Measurements from ENCODE around the gene WSCD2.

The WSCD2 gene

GRCh38 chr12:108146035-108146893, 17.2 kb downstream of the WSCD2 start:
- Histone ChIP-seq H3K9me3 (ENCODE audit: low read length) (no peaks in the 10 kb centered on the region), H3K4me1 (ENCODE audit: insufficient read depth, low read length) (no peaks in the 10 kb centered on the region), H3K36me3 (ENCODE audit: insufficient read depth, low read length) (no peaks in the 10 kb centered on the region), H3K27me3 (ENCODE audit: control insufficient read depth in 1 of 2, insufficient read depth in 2 of 2, low read length in 2 of 2) (no peaks in the 10 kb centered on the region), H3K9ac (ENCODE audit: low read length) (no peak overlapping the region), H3K4me3 (ENCODE audit: low read depth in 1 of 2, low read length in 2 of 2) (no peak overlapping the region), H3K27ac (ENCODE audit: low read depth, low read length) (no peak overlapping the region)

- Histone ChIP-seq H3K9ac (ENCODE audit: low read length) (no peak overlapping the region), H3K9me3 (ENCODE audit: low read length) (no peaks in the 10 kb centered on the region), H3K4me3 (ENCODE audit: low read depth in 1 of 2, low read length in 2 of 2) (no peak overlapping the region), H3K27me3 (ENCODE audit: control insufficient read depth in 1 of 2, insufficient read depth in 2 of 2, low read length in 2 of 2) (no peaks in the 10 kb centered on the region), H3K27ac (ENCODE audit: low read depth, low read length) (no peak overlapping the region), H3K36me3 (ENCODE audit: insufficient read depth, low read length) (no peaks in the 10 kb centered on the region), H3K4me1 (ENCODE audit: insufficient read depth, low read length) (no peaks in the 10 kb centered on the region)
Observed at GRCh38 chr12:108147279-108147678, 18.2 kb downstream of the WSCD2 start.

DNA sequence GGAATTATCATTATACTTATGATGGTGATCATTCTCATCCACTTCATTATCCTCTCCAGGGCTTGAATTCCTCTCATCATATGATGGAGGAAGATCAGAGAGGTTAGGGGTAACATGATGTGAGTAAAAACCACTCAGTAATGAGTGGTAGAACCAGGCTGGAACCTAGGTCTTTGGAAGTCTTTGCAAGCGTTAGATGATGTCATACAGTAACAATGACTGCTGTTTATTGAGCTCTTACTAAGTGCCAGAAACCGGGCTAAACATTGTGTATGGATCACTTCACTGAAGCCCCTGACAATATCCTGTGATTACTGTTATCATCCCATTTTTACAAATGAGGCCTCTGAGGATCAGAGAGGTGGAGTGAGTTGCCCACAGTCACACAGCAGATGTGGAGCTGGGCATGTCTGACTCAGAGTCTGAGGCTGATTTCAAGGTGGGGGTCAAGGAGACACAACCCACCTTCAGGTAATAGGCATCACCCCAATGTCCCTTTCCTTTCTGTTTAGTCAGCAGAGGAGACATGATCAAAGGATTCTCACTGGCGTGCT, 19.5 kb downstream of the WSCD2 start:
- Histone ChIP-seq H3K36me3 (ENCODE audit: insufficient read depth, low read length) (no peaks in the 10 kb centered on the region), H3K27ac (ENCODE audit: low read depth, low read length) (no peak overlapping the region)

GRCh38 chr12:108150436-108150835, 21.3 kb downstream of the WSCD2 start:
- Histone ChIP-seq H3K27me3 (ENCODE audit: control insufficient read depth in 1 of 2, insufficient read depth in 2 of 2, low read length in 2 of 2) (no peaks in the 10 kb centered on the region), H3K9me3 (ENCODE audit: low read length) (no peaks in the 10 kb centered on the region), H3K9ac (ENCODE audit: low read length) (no peak overlapping the region), H3K27ac (ENCODE audit: low read depth, low read length) (no peak overlapping the region), H3K36me3 (ENCODE audit: insufficient read depth, low read length) (no peaks in the 10 kb centered on the region), H3K4me3 (ENCODE audit: low read depth in 1 of 2, low read length in 2 of 2) (no peak overlapping the region), H3K4me1 (ENCODE audit: insufficient read depth, low read length) (no peaks in the 10 kb centered on the region)

More for the DNA sequence above, 19.5 kb downstream of the WSCD2 start:
- H3K4me1 ChIP-seq (ENCODE audit: insufficient read depth, low read length) = no peaks in the 10 kb centered on the region
- H3K27me3 ChIP-seq (ENCODE audit: control insufficient read depth in 1 of 2, insufficient read depth in 2 of 2, low read length in 2 of 2) = no peaks in the 10 kb centered on the region
- H3K4me3 ChIP-seq (ENCODE audit: low read depth in 1 of 2, low read length in 2 of 2) = no peak overlapping the region
- no peaks in the 10 kb centered on the region for H3K9me3 ChIP-seq (ENCODE audit: low read length)
- no peak overlapping the region for H3K9ac ChIP-seq (ENCODE audit: low read length)

DNA sequence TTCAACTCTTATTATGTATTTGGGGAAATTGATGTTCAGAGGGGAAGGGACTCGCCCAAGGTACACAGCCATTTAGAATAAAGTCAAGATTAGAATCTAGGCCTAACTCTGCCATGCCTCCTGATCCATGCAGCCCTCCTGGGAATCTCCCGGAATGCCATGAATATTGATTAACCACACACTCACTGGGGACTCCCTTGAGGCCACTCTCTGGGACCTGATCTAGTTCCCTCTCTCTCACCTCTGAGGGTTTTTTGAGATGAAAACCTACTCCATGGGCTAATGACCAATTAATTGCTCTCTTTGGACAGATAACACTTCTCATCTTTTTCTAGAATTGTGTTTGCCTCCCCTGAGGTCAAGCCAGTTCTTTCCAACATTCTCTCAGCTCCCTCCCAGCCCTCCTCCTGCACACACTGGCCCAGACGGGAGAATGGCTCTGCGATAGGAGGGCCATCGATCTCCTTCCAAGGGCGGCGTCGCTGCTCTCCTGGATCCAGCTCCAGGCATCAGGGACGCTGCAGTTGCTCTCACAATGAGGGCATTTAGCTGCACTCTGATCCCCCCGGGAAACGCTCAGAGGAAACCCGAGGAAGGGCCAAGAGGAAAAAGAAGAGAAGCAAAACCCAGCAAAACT, 22.6 kb downstream of the WSCD2 start:
- Histone ChIP-seq H3K9me3 (ENCODE audit: low read length) (no peaks in the 10 kb centered on the region), H3K9ac (ENCODE audit: low read length) (no peak overlapping the region), H3K27ac (ENCODE audit: low read depth, low read length) (no peak overlapping the region), H3K4me3 (ENCODE audit: low read depth in 1 of 2, low read length in 2 of 2) (no peak overlapping the region), H3K36me3 (ENCODE audit: insufficient read depth, low read length) (no peaks in the 10 kb centered on the region), H3K4me1 (ENCODE audit: insufficient read depth, low read length) (no peaks in the 10 kb centered on the region), H3K27me3 (ENCODE audit: control insufficient read depth in 1 of 2, insufficient read depth in 2 of 2, low read length in 2 of 2) (no peaks in the 10 kb centered on the region)

DNA sequence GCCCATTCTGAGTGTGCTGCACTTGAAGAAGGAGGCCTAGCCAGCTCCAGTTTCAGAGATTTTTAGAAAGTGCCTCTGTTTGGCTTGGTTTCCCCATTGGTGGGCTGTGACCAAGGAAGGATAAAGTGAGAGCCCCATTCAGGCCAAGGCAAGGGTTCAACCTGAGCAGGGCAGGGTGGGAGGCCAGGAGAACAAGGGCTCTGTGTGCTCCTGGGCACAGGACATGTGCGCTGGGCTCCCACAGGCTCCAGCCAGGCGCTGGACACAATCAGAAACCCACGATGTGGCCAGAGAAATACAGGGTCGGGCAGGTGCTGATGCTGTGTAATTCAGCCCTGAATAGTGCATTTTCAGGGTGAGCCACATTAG, 23.1 kb downstream of the WSCD2 start:
- Histone ChIP-seq H3K36me3 (ENCODE audit: insufficient read depth, low read length) (no peaks in the 10 kb centered on the region), H3K27me3 (ENCODE audit: control insufficient read depth in 1 of 2, insufficient read depth in 2 of 2, low read length in 2 of 2) (no peaks in the 10 kb centered on the region), H3K4me3 (ENCODE audit: low read depth in 1 of 2, low read length in 2 of 2) (no peak overlapping the region), H3K4me1 (ENCODE audit: insufficient read depth, low read length) (no peaks in the 10 kb centered on the region), H3K27ac (ENCODE audit: low read depth, low read length) (no peak overlapping the region), H3K9ac (ENCODE audit: low read length) (no peak overlapping the region), H3K9me3 (ENCODE audit: low read length) (no peaks in the 10 kb centered on the region)

DNA sequence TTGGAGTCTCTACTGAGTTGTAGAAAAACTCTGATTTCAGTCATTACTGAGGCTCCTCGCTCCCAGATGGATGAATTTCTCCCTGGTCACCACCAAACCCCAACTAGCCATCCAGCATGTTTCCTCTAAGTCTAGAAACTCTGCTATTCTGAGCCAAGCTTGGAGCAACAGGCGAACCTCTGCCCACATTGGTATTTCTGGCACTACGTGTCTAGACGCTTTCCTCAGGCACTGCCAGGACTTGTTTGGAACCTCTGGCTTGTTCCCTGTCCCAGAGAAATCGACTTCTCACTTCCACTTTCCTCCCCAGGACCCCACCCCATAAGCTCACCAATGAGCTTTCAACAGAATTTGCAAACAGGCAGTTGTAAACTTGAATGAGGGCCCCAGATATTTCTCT, 27.6 kb downstream of the WSCD2 start:
- no peak overlapping the region for H3K9ac ChIP-seq (ENCODE audit: low read length)
- H3K4me1 ChIP-seq (ENCODE audit: insufficient read depth, low read length) = peaks cover 2% of the 10 kb centered on the region
- H3K4me3 ChIP-seq (ENCODE audit: low read depth in 1 of 2, low read length in 2 of 2) = no peak overlapping the region
- H3K27me3 ChIP-seq (ENCODE audit: control insufficient read depth in 1 of 2, insufficient read depth in 2 of 2, low read length in 2 of 2) = no peaks in the 10 kb centered on the region
- H3K9me3 ChIP-seq (ENCODE audit: low read length) = no peaks in the 10 kb centered on the region
- H3K27ac ChIP-seq (ENCODE audit: low read depth, low read length) = no peak overlapping the region
- no peaks in the 10 kb centered on the region for H3K36me3 ChIP-seq (ENCODE audit: insufficient read depth, low read length)

- Histone ChIP-seq H3K36me3 (ENCODE audit: insufficient read depth, low read length) (no peaks in the 10 kb centered on the region), H3K9me3 (ENCODE audit: low read length) (no peaks in the 10 kb centered on the region), H3K4me1 (ENCODE audit: insufficient read depth, low read length) (peaks cover 6% of the 10 kb centered on the region), H3K27ac (ENCODE audit: low read depth, low read length) (no peak overlapping the region), H3K27me3 (ENCODE audit: control insufficient read depth in 1 of 2, insufficient read depth in 2 of 2, low read length in 2 of 2) (no peaks in the 10 kb centered on the region), H3K9ac (ENCODE audit: low read length) (no peak overlapping the region), H3K4me3 (ENCODE audit: low read depth in 1 of 2, low read length in 2 of 2) (no peak overlapping the region)
Observed at GRCh38 chr12:108157870-108158459, 28.9 kb downstream of the WSCD2 start.

DNA sequence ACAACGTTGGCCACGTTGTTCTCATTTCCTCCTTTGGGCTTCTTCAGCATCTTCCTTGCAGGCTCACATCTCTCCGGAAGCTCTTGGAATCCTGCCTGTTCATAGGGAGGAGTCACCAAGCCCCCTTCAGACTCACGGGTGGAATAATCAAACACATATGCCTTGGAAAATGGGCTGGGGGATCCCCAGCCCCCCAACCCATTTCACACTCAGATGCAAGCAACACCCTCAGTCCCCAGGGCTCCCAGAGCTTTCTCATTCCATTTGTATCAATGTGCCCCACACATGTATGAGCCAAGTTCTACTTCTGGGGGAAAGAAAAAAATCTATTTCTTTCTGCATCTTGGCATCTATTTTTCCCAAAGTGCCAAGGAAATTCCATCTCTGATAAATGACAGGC, 33.1 kb downstream of the WSCD2 start:
- no peaks in the 10 kb centered on the region for H3K36me3 ChIP-seq (ENCODE audit: insufficient read depth, low read length)
- no peak overlapping the region for H3K9ac ChIP-seq (ENCODE audit: low read length)
- H3K4me3 ChIP-seq (ENCODE audit: low read depth in 1 of 2, low read length in 2 of 2) = no peak overlapping the region
- no peaks in the 10 kb centered on the region for H3K9me3 ChIP-seq (ENCODE audit: low read length)
- no peaks in the 10 kb centered on the region for H3K27me3 ChIP-seq (ENCODE audit: control insufficient read depth in 1 of 2, insufficient read depth in 2 of 2, low read length in 2 of 2)
- H3K27ac ChIP-seq (ENCODE audit: low read depth, low read length) = no peak overlapping the region
- peaks cover 6% of the 10 kb centered on the region for H3K4me1 ChIP-seq (ENCODE audit: insufficient read depth, low read length)

DNA sequence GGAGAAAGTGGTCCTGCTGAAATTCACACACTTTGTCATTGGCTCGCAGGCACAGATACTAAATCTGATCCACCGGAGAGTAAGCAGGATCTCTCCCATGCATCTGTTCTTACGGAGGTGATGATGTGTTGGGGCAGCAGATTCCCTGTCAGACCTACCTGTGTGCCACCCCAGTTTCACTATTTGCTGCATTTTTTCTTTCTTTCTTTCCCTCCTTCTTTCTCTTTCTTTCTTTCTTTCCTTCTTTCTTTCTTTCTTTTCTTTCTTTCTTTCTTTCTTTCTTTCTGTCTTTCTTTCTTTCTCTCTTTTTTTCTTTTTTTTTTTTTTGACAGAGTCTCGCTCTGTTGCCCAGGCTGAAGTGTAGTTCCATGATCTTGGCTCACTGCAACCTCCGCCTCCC, 37.4 kb downstream of the WSCD2 start:
- H3K4me3 ChIP-seq (ENCODE audit: low read depth in 1 of 2, low read length in 2 of 2) = no peak overlapping the region
- peaks cover 24% of the 10 kb centered on the region for H3K4me1 ChIP-seq (ENCODE audit: insufficient read depth, low read length)
- no peaks in the 10 kb centered on the region for H3K36me3 ChIP-seq (ENCODE audit: insufficient read depth, low read length)
- no peak overlapping the region for H3K9ac ChIP-seq (ENCODE audit: low read length)
- no peaks in the 10 kb centered on the region for H3K9me3 ChIP-seq (ENCODE audit: low read length)
- H3K27ac ChIP-seq (ENCODE audit: low read depth, low read length) = no peak overlapping the region
- no peaks in the 10 kb centered on the region for H3K27me3 ChIP-seq (ENCODE audit: control insufficient read depth in 1 of 2, insufficient read depth in 2 of 2, low read length in 2 of 2)

DNA sequence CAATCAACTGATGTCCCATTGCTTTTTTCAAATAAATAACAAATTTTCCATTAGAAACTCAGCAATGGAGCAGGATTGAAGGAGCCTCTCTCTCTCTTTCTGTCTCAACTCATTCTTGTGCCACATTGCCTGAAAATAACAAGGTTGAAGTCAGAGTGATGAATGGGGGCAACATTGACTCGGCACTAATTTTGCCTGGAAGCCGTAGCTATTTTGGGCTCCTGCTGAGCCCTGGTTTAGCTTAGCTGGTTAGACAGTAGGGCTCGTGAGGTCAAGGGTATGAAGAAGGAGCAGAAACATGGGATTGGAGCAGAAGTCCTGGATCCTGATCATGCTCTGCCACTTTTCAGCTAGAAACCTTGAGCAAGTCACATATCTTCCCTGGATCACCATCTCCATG, 38.9 kb downstream of the WSCD2 start:
- Histone ChIP-seq H3K27me3 (ENCODE audit: control insufficient read depth in 1 of 2, insufficient read depth in 2 of 2, low read length in 2 of 2) (no peaks in the 10 kb centered on the region), H3K9ac (ENCODE audit: low read length) (no peak overlapping the region), H3K4me3 (ENCODE audit: low read depth in 1 of 2, low read length in 2 of 2) (no peak overlapping the region), H3K36me3 (ENCODE audit: insufficient read depth, low read length) (peaks cover 6% of the 10 kb centered on the region), H3K27ac (ENCODE audit: low read depth, low read length) (no peak overlapping the region), H3K9me3 (ENCODE audit: low read length) (no peaks in the 10 kb centered on the region), H3K4me1 (ENCODE audit: insufficient read depth, low read length) (peaks cover 18% of the 10 kb centered on the region)

All from muscle layer of colon (tissue), 2 donors.